ENCODE results near the gene KPNA2. TPM values are rescaled to one million over a fixed set of nuclear protein-coding genes. Genes with fewer than 3 reads are reported as not detected.
A peak's percentile ranks its signal among the peaks of the same experiment; 100 is the strongest.

KPNA2 gene
- total RNA-seq, 2 experiments from 2014 or later: 64.4 to 65.9 TPM

GRCh38 chr17:67993153-67993997, 42.2 kb upstream of the KPNA2 start:
- Histone ChIP-seq H3K9me3 (ENCODE audit: control insufficient read depth in 1 of 2, insufficient read depth in 1 of 2, low read length in 2 of 2) (no peaks in the 10 kb centered on the region), H3K27me3 (ENCODE audit: control insufficient read depth in 1 of 2, insufficient read depth in 2 of 2, low read length in 2 of 2) (peaks cover 6 to 14% of the 10 kb centered on the region in 2 experiments), H3K4me1 (ENCODE audit: insufficient read depth, low read length) (peaks cover 39% of the 10 kb centered on the region), H3K4me3 (ENCODE audit: low read length) (peak overlapping the region; percentile 73), H3K27ac (ENCODE audit: low read depth in 1 of 2, low read length in 2 of 2) (no peak overlapping the region), H3K36me3 (ENCODE audit: insufficient read depth, low read length) (no peaks in the 10 kb centered on the region)
- no peak for TF ChIP-seq CTCF (IDR thresholded peaks at IDR 0.05)
- H3K27me3 Mint-ChIP-seq: peaks cover 16% of the 10 kb centered on the region
- H3K4me3 Mint-ChIP-seq: peak overlapping the region; percentile 89
- intact Hi-C loops (cut with DNase I, micrococcal nuclease): loop anchor here in 1 of 2 experiments (5.0 kb wide), 2 partner anchors 39 to 1334 kb away; partner anchors contain the start of gene ABCA5
- H3K27ac Mint-ChIP-seq: peak overlapping the region; percentile 75
- CTCF ChIA-PET: interaction anchor here (0.9 kb wide), 1 partner anchor 27 kb away, joined by 3 read pairs; no protein-coding TSS in a partner anchor
- POLR2A ChIA-PET: interaction anchor here (1.5 to 3.4 kb wide), 2 partner anchors 27 to 42 kb away, joined by 3 to 18 read pairs; partner anchors contain the start of gene KPNA2
- H3K4me1 Mint-ChIP-seq (ENCODE audit: low read depth): peaks cover 32% of the 10 kb centered on the region
- ATAC-seq (ENCODE audit: poor library complexity) (peak; percentile 56), DNase-seq (peak; percentile 39 to 89 (median 60))
- no peaks in the 10 kb centered on the region for H3K9me3 Mint-ChIP-seq
- peaks cover 12% of the 10 kb centered on the region for H3K36me3 Mint-ChIP-seq (ENCODE audit: low read depth)

GRCh38 chr17:67993998-67994361, 41.6 kb upstream of the KPNA2 start:
- DNase-seq (no peak), ATAC-seq (ENCODE audit: poor library complexity) (no peak)
- H3K36me3 ChIP-seq (ENCODE audit: insufficient read depth, low read length): no peaks in the 10 kb centered on the region
- Mint-ChIP-seq H3K4me3 (peak overlapping the region; percentile 86), H3K9me3 (no peaks in the 10 kb centered on the region), H3K27me3 (peaks cover 19% of the 10 kb centered on the region), H3K27ac (peak overlapping the region; percentile 75), H3K36me3 (ENCODE audit: low read depth) (peaks cover 12% of the 10 kb centered on the region), H3K4me1 (ENCODE audit: low read depth) (peaks cover 32% of the 10 kb centered on the region)
- peaks cover 39% of the 10 kb centered on the region for H3K4me1 ChIP-seq (ENCODE audit: insufficient read depth, low read length)
- intact Hi-C loops (cut with DNase I, micrococcal nuclease): loop anchor here in 1 of 2 experiments (2.0 to 5.0 kb wide), 3 partner anchors 25 to 1333 kb away; partner anchors contain the start of gene ABCA5
- TF ChIP-seq CTCF (IDR thresholded peaks at IDR 0.05): no peak
- H3K27ac ChIP-seq (ENCODE audit: low read depth in 1 of 2, low read length in 2 of 2): no peak overlapping the region
- CTCF ChIA-PET: no interaction called here
- H3K27me3 ChIP-seq (ENCODE audit: control insufficient read depth in 1 of 2, insufficient read depth in 2 of 2, low read length in 2 of 2): peaks cover 6 to 14% of the 10 kb centered on the region in 2 experiments
- POLR2A ChIA-PET: interaction anchor here (1.5 to 3.4 kb wide), 2 partner anchors 26 to 41 kb away, joined by 3 to 18 read pairs; partner anchors contain the start of gene KPNA2
- peak overlapping the region; percentile 69 for H3K4me3 ChIP-seq (ENCODE audit: low read length)
- H3K9me3 ChIP-seq (ENCODE audit: control insufficient read depth in 1 of 2, insufficient read depth in 1 of 2, low read length in 2 of 2): no peaks in the 10 kb centered on the region

- H3K27me3 ChIP-seq (ENCODE audit: control insufficient read depth in 1 of 2, insufficient read depth in 2 of 2, low read length in 2 of 2): peaks cover 6 to 14% of the 10 kb centered on the region in 2 experiments
- Mint-ChIP-seq H3K27ac (no peak overlapping the region), H3K9me3 (no peaks in the 10 kb centered on the region), H3K36me3 (ENCODE audit: low read depth) (peaks cover 12% of the 10 kb centered on the region), H3K4me1 (ENCODE audit: low read depth) (peaks cover 32% of the 10 kb centered on the region), H3K4me3 (peak overlapping the region; percentile 86), H3K27me3 (peaks cover 19% of the 10 kb centered on the region)
- ChIA-PET CTCF (no interaction called here), POLR2A (interaction anchor here (0.6 to 3.4 kb wide), 4 partner anchors 10 to 463 kb away, joined by 3 to 18 read pairs (median 3); partner anchors contain the start of genes KPNA2 and WIPI1)
- intact Hi-C loops (cut with DNase I, micrococcal nuclease): loop anchor here in 1 of 2 experiments (2.0 to 5.0 kb wide), 3 partner anchors 24 to 1332 kb away; partner anchors contain the start of gene ABCA5
- no peaks in the 10 kb centered on the region for H3K36me3 ChIP-seq (ENCODE audit: insufficient read depth, low read length)
- H3K9me3 ChIP-seq (ENCODE audit: control insufficient read depth in 1 of 2, insufficient read depth in 1 of 2, low read length in 2 of 2): no peaks in the 10 kb centered on the region
- no peak overlapping the region for H3K27ac ChIP-seq (ENCODE audit: low read depth in 1 of 2, low read length in 2 of 2)
- peak overlapping the region; percentile 55 for H3K4me3 ChIP-seq (ENCODE audit: low read length)
- DNase-seq (peak in 1 of 14 experiments; percentile 22), ATAC-seq (ENCODE audit: poor library complexity) (no peak)
- peaks cover 39% of the 10 kb centered on the region for H3K4me1 ChIP-seq (ENCODE audit: insufficient read depth, low read length)
- TF ChIP-seq CTCF (IDR thresholded peaks at IDR 0.05): no peak
Measured at GRCh38 chr17:67994817-67995569, 40.5 kb upstream of the KPNA2 start.

Measured in CD4-positive, alpha-beta T cell (primary cell).